Right atrium auricular region (tissue), 2 donors: ENCODE measurements around the gene AGBL5. TPM values are rescaled to one million over a fixed set of nuclear protein-coding genes. Genes with fewer than 3 reads are reported as not detected.
A peak's percentile ranks its signal among the peaks of the same experiment; 100 is the strongest.

Source experiments
- DNase-seq: peaks from one replicate; pipeline ENCODE4 v3.0.0-alpha.2; 2019; ENCODE audit warnings: low spot score
- H3K27ac ChIP-seq, 2 donors: fragments of 200-600 bp; sonication (generic); 1 replicate in 1 of 2; 2 replicates in 1 of 2; pipeline ENCODE4 v1.5.1; 2016 to 2019
- H3K27me3 ChIP-seq, 2 donors: fragments of 200-600 bp; sonication (generic); one replicate each; pipeline versions ENCODE4 v1.5.1 to v1.6.0; 2017 to 2019
- H3K36me3 ChIP-seq: fragments of 200-600 bp; sonication (generic); one replicate; pipeline ENCODE4 v1.5.1; 2016
- H3K4me1 ChIP-seq, 2 donors: fragments of 200-600 bp; sonication (generic); one replicate each; pipeline versions ENCODE4 v1.5.1 to v1.6.0; 2017 to 2019
- H3K4me3 ChIP-seq, 2 donors: fragments of 200-600 bp; sonication (generic); 1 replicate in 1 of 2; 2 replicates in 1 of 2; pipeline ENCODE4 v1.5.1; 2017 to 2019; ENCODE audit warnings: mild to moderate bottlenecking in 1 of 2, moderate library complexity in 1 of 2
- H3K9me3 ChIP-seq, 2 donors: fragments of 200-600 bp; sonication (generic); one replicate each; pipeline ENCODE4 v1.5.1; 2019
- total RNA-seq, 2 donors: library from RNA; depleted of rRNA; stranded (reverse); fragments of >200 nt; gene quantifications; one replicate each; pipeline ENCODE4 v1.1.0, GENCODE V29; 2016
- TF ChIP-seq, protein P1 (sequence below), 2 donors: fragments of 200-600 bp; sonication (generic); IDR thresholded peaks; one replicate each; pipeline ENCODE4 v1.5.1; 2019; ENCODE audit warnings: antibody characterized with exemption in 2 of 2

Gene AGBL5
- total RNA-seq, 2 donors from 2014 or later: 8.1 to 9.3 TPM

DNA sequence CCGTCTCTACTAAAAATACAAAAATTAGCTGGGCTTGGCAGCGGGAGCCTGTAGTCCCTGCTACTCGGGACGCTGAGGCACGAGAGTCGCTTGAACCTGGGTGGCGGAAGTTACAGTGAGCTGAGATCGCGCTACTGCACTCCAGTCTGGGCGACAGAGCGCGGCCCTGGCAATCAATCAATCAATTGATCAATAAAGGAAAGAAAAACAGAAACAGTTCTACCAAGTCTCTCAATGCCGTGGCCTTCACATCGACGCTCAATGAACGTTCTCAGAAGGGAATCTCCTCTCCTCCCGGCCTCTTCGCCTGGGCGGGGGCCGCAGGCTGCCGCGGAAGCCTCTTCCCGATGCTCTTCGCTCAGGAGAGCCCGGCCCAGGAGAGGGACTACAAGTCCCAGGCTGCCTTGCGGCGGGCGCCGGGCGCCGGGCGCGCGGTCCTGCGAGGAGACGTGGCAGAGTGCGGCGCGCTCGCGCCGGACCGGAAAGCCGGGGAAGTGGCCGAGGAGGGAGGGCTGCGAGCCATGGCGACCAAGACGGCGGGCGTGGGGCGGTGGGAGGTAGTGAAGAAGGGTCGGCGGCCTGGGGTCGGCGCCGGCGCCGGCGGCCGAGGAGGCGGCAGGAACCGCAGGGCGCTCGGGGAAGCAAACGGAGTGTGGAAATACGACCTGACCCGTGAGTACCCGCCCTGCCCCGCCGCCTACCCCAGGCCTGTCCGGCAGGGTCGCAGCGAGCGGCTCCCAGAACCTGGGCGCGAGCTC lies 18.8 kb upstream of the AGBL5 start, which contains the start of gene TMEM214:
TMEM214 (plus strand) TSS at position 471 of the 758 bp plus-strand sequence; CDS start at position 522, 51 bp downstream.
- peak; percentile 89 for DNase-seq
- Histone ChIP-seq H3K4me3 (peak within 1 kb of the TSS; percentile 99 to 100), H3K27ac (peak within 1 kb of the TSS; percentile 92 to 94), H3K36me3 (peaks cover 34% of the 10 kb centered on the region), H3K27me3 (no peaks in the 10 kb centered on the region), H3K4me1 (peaks cover 0 to 18% of the 10 kb centered on the region in 2 donors), H3K9me3 (no peaks in the 10 kb centered on the region)
- TF ChIP-seq, protein P1, sequence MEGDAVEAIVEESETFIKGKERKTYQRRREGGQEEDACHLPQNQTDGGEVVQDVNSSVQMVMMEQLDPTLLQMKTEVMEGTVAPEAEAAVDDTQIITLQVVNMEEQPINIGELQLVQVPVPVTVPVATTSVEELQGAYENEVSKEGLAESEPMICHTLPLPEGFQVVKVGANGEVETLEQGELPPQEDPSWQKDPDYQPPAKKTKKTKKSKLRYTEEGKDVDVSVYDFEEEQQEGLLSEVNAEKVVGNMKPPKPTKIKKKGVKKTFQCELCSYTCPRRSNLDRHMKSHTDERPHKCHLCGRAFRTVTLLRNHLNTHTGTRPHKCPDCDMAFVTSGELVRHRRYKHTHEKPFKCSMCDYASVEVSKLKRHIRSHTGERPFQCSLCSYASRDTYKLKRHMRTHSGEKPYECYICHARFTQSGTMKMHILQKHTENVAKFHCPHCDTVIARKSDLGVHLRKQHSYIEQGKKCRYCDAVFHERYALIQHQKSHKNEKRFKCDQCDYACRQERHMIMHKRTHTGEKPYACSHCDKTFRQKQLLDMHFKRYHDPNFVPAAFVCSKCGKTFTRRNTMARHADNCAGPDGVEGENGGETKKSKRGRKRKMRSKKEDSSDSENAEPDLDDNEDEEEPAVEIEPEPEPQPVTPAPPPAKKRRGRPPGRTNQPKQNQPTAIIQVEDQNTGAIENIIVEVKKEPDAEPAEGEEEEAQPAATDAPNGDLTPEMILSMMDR (IDR thresholded peaks at IDR 0.05): peak in 1 of 2 donors; percentile 18

DNA sequence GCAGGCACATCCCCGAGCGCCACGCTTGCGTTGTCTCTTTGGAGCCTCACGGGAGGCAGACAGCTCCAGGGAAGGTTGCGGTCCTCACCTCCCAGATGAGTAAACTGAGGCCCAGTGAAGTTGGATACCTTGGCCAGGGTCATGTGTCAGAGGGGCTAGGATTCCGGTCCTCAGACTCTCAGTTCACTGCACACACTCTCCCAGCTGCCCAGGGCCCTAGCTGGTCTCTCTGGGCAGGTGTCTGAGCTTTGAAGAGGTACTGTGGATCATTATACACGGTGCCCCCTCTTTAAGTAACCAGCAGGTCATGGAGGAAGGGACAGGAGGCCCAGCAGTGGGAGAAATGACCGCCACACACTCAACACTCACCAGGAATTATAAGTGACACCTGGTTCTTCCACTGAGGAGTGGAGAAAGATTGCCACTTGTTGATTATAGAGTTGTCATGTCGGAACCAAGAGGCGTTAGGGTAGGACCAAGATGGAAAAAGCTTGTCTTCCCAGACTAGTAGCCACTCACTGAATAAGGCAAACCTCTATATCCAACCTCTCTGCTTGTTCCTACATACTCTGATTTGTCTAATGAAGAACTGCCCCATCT lies 18.1 kb upstream of the AGBL5 start:
- peak overlapping the region; percentile 92 to 94 for H3K27ac ChIP-seq
- TF ChIP-seq, protein P1 (IDR thresholded peaks at IDR 0.05): no peak
- peaks cover 0 to 18% of the 10 kb centered on the region in 2 donors for H3K4me1 ChIP-seq
- H3K4me3 ChIP-seq: peak overlapping the region; percentile 99 to 100
- H3K36me3 ChIP-seq: peaks cover 39% of the 10 kb centered on the region
- DNase-seq: no peak
- H3K27me3 ChIP-seq: no peaks in the 10 kb centered on the region
- no peaks in the 10 kb centered on the region for H3K9me3 ChIP-seq

DNA sequence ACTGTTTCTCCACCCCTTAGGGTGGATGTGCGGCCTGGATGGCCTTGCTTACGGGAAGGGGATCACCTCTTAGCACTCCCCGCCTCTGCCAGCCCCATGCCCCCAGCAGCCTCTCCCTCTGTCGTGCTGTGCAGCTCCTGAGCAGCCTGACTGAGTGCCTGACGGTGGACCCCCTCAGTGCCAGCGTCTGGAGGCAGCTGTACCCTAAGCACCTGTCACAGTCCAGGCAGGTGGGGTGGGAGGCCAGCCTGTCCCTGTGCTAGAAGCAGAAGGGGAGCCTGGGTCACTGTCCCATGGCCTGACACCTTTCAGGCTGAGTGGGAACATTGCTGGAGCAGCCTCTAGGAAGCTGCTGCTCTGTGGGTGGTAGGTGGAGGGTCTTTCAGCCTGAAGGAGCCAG lies 13.5 kb upstream of the AGBL5 start:
- no peak overlapping the region for H3K27ac ChIP-seq
- H3K27me3 ChIP-seq: no peaks in the 10 kb centered on the region
- no peaks in the 10 kb centered on the region for H3K9me3 ChIP-seq
- peaks cover 67% of the 10 kb centered on the region for H3K36me3 ChIP-seq
- H3K4me1 ChIP-seq: peaks cover 0 to 31% of the 10 kb centered on the region in 2 donors
- DNase-seq: no peak
- H3K4me3 ChIP-seq: no peak overlapping the region
- TF ChIP-seq, protein P1 (IDR thresholded peaks at IDR 0.05): no peak

DNA sequence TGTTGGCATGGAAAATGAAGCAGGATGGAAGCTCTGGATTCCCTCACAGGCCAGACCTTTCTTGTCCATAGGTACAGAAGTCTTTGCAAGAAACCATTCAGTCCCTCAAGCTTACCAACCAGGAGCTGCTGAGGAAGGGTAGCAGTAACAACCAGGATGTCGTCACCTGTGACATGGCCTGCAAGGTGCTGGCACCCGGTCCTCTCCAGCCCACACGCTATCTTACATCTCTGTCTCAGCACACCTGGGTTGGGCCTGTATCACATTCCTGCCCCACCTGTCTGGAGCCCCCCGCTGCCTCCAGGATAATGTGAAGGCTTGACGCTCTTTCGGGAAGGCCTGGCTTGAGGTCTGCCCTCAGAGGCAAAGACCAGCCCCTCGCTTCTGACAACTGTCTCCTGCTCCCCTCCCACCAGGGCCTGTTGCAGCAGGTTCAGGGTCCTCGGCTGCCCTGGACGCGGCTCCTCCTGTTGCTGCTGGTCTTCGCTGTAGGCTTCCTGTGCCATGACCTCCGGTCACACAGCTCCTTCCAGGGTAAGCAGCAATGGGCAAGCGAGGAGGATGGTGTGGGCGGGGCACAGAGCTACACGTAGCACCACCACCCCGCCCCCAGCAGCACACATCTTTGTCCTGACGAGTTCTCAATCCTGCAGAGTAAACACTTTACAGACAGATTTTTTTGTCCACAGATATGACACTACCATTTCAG lies 12.7 kb upstream of the AGBL5 start:
- Histone ChIP-seq H3K4me1 (peaks cover 0 to 26% of the 10 kb centered on the region in 2 donors), H3K27ac (no peak overlapping the region), H3K27me3 (no peaks in the 10 kb centered on the region), H3K36me3 (peaks cover 67% of the 10 kb centered on the region), H3K4me3 (no peak overlapping the region), H3K9me3 (no peaks in the 10 kb centered on the region)
- TF ChIP-seq, protein P1 (IDR thresholded peaks at IDR 0.05): no peak
- DNase-seq: no peak

DNA sequence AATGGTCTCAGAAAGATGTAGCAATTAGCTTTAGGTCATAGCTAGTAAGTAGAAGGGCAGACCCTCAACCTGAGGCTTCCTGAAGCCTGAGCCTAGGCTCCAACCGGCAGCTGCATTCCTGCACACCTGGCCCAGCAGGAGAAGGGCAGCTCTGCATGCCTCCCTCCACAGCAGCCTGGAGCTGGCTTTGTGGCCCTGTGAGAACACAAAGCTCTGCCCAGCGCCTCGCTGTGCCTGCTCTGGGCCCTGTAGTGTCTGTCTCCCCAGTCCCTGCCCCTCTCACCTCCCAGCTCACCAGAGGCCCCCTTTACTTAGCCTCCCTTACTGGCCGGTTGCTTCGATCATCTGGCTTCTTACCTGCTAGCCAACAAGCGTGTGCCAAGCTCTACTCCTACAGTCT lies 12.0 kb upstream of the AGBL5 start:
- peaks cover 0 to 21% of the 10 kb centered on the region in 2 donors for H3K4me1 ChIP-seq
- TF ChIP-seq, protein P1 (IDR thresholded peaks at IDR 0.05): no peak
- H3K4me3 ChIP-seq: no peak overlapping the region
- no peaks in the 10 kb centered on the region for H3K9me3 ChIP-seq
- no peaks in the 10 kb centered on the region for H3K27me3 ChIP-seq
- DNase-seq: no peak
- peaks cover 67% of the 10 kb centered on the region for H3K36me3 ChIP-seq
- no peak overlapping the region for H3K27ac ChIP-seq
